ENCODE data around the gene TAC3.
"Not testable (repeated sequence)": the region's sequence is repeated elsewhere in the genome, so short reads cannot be mapped to it uniquely, and the experiment has no call there.

TAC3 gene

DNA sequence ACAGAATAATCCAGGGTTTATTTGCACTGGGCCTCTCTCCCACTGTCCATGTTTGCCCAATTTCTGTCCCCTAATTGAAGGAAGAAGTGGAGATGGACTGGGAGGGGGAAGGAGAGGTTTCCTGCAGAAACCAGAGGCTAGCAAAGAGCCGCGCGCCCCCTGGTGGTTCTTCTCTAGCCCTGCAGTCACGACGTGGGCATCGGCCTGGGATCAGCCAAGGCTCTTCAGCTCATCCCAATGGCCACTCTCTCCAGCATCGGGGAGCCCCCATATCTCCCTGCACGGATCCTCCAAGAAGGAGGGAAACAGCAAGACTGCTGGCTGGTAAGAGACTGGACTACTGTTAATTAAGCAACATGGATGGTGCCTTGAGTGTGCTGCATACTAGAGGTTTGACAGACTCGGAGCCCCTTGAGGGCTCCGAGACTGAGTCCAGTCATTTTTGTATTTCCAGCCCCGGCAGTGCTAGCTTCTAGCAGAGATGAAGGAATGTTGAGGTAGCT is 28.7 kb downstream of the TAC3 start:
- in situ Hi-C loops (cut with HindIII; ENCODE audit: low sequenced_read_pairs): loop anchor here (10.0 kb wide), 2 partner anchors 143 to 233 kb away; partner anchors contain the start of gene PRIM1

DNA sequence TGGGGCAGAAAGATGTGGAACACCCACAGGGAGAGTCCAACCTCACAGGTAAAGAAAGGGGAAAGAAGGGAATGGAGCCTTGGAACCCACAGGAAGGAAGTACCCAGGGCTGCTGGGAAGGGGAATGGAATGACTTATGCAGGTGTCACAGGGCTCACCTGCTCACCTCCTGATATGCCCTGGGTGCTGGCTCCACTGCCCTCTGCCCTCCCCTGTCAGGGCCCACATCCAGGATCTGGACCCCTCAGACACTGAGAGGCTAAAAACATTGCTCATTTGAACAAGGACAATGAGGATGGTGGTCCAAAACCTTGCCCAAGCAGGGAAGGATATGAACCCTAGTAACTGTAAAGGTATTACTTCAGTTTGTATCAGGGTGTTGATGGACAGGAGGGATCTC is 29.3 kb downstream of the TAC3 start:
- in situ Hi-C loops (cut with HindIII; ENCODE audit: low sequenced_read_pairs): loop anchor here (10.0 kb wide), 2 partner anchors 142 to 232 kb away; partner anchors contain the start of gene PRIM1

DNA sequence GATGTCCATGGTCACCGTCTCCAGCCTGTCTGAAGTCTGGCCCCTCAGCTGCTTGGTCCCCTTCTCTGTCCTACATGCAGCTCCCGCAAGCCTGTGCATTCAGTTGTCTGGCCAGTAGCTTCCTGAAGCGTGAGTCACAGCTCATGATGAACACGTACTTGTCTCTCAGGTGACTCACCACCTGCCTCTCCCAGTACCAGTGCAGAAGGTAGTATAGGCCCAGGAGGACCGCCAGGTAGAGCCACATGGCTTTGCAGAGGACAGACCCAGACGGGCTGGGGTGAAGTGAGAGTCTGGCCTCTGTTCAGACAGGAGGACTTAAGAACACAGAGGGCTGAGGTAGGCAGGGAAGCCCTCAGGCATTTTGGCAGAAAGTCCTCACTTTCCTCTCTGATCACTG is 30.6 kb downstream of the TAC3 start:
- in situ Hi-C loops (cut with HindIII; ENCODE audit: low sequenced_read_pairs): loop anchor here (10.0 kb wide), 2 partner anchors 141 to 231 kb away; partner anchors contain the start of gene PRIM1

DNA sequence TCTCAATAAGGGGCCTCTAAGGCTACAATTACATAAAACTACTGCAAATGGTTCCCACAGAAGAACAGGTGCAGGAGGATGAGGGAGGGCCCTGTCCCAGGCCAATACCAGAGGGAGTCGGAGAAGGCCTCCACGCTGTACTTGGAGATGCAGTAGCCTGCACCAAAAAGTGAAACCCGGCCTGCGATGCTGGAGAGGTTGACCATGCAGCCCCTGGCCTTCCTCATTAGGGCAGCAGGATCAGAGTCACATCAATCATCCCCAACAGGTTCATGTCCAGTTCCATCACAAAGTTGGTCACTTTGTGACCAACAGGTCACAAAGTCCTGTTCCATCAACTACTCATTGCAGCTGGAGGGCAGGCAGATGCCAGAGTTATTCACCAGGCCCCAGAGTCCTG is 32.9 kb downstream of the TAC3 start:
- in situ Hi-C loops (cut with HindIII; ENCODE audit: low sequenced_read_pairs): loop anchor here (10.0 kb wide), 2 partner anchors 139 to 229 kb away; partner anchors contain the start of gene PRIM1

DNA sequence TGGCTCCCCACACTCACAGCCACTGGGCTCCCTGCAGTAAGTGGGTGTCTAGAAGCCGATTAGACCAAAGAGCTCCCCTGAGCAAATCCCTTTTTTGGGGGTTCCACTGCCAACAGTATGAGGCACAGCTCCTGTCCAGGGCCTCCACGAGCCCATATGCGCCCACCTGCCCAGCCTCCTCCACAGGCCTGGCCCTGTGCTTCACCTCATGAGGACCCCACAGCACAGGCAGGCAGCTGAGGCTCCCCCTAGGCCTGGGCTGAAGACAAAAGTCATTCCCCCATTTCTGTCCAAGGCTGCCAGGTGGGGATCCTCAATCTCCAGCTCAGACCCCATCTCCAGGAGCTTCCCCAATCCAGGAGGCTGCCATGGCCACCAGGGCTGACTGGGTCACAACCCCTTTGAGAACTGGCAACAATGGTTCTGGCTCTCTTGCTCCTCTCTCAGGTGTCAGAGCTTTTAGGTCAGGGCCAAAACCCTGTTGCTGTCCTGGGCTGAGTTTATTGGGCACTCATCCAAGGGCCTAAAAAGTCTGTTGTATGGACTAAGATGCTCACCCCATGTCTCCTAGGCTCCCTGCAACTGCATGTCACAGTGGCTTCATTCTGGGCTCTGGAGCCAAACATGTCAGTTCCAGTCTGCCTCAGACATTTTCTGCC is 33.6 kb downstream of the TAC3 start:
- in situ Hi-C loops (cut with HindIII; ENCODE audit: low sequenced_read_pairs): loop anchor here (10.0 kb wide), 2 partner anchors 138 to 228 kb away; partner anchors contain the start of gene PRIM1

DNA sequence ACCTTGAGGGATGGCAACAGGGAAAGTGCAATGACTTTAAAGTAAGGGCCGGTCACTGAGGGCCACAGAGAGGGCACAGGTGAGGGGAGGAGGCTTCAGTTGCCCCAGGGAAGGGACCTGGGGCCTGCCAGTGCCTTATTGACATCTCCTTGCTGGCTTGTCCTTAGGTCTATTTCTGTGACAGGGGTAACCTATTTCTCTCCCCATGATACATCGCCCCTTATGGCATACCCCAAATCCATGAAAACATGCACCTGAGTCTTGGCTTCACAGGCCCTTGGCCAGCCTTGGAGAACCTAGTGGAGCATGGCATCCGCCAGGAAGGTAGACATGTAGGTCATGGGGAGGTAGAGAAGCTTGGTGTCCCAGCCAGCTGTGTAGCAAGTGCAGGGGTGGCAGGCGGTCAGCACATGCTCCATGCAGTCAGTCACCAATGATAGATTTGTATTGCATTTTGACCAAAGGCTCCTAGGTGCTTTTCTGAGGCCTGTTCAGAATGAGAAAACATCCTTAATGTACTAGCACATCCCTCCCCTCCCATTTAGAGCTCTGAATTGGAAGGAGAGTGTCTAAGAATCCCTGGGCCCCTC is 35.3 kb downstream of the TAC3 start:
- in situ Hi-C loops (cut with HindIII; ENCODE audit: low sequenced_read_pairs): loop anchor here (10.0 kb wide), 2 partner anchors 136 to 226 kb away; partner anchors contain the start of gene PRIM1

DNA sequence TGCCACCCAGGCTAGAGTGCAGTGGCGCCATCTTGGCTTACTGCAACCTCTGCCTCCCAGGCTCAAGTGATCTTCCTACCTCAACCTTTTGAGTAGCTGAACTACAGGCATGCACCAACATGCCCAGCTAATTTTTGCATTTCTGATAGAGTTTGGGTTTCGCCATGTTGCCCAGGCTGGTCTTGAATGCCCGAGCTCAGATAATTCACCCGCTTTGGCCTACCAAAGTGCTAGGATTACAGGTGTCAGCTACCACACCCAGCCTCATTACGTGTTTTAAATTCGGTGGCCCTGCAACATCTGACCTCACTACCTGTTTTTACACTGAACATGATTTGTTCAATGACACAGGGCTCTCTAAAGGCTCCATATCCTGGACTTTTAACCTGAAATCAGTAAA is 36.1 kb downstream of the TAC3 start:
- in situ Hi-C loops (cut with HindIII; ENCODE audit: low sequenced_read_pairs): loop anchor here (10.0 kb wide), 2 partner anchors 135 to 225 kb away; partner anchors contain the start of gene PRIM1

DNA sequence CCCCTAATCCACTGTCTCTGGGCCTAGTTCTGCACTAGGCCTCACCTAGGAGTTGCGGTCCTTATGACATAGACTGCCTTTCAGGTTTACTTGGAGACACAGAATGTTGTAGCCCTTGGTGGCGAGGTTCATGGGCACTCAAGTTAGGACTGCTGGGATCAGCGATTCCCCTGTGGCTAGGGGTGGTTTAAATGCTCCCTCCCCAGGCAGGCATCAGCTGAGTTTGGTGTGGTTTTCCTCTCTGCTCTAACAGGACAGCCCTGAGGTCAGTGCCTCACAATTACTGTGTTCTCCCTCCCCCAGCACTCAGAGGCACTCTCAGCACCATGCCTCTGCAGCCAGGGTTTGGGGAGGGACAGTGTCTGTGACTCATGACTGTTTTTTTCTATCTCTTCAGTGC is 36.7 kb downstream of the TAC3 start:
- in situ Hi-C loops (cut with HindIII; ENCODE audit: low sequenced_read_pairs): loop anchor here (10.0 kb wide), 2 partner anchors 135 to 225 kb away; partner anchors contain the start of gene PRIM1

DNA sequence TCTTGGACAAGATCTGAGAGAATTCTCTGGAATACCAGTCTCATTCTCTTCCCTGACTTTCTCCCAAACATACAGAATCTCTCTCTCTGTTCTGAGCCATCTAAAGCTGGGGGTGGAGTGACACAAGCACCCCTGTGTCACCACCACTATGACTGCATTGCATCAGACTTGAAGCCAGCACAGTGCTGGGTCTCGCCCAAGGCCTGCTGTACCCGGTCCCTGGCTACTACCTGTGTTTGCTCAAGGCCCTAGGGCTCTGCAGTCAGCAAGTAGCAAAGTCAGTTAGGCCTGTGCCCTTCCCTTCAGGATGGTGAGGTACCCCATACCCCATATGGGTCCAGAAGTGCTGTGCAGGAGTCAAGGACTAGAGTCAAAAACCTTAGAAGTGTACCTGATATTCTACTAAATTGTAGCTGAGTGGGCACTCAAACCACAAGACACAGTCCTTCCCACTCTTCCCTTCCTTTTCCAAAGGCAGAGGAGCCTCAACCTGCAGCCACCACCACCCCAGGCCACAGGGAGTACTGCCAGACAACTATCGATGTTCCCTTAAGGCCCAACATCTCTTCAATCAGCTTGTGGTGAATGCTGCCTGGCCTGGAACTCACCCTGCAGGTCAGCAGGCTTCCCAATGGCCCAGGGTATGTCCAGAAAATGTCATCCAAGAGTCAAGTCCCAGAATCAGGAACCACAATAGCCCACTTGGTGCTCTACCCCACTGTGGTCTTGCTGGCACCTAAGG is 37.8 kb downstream of the TAC3 start:
- in situ Hi-C loops (cut with HindIII; ENCODE audit: low sequenced_read_pairs): no loop called here

DNA sequence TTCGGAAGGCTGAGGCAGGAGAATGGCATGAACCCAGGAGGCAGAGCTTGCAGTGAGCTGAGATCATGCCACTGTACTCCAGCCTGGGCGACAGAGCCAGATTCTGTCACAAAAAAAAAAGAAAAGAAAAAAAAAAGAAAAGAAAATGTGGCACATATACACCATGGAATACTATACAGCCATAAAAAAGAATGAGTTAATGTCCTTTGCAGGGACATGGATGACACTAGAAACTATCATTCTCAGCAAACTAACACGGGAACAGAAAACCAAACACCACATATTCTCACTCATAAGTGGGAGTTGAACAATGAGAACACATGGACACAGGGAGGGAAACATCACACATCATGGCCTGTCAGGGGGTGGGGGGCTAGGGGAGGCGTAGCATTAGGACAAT is 39.0 kb downstream of the TAC3 start:
- in situ Hi-C loops (cut with HindIII; ENCODE audit: low sequenced_read_pairs): not testable (repeated sequence)

DNA sequence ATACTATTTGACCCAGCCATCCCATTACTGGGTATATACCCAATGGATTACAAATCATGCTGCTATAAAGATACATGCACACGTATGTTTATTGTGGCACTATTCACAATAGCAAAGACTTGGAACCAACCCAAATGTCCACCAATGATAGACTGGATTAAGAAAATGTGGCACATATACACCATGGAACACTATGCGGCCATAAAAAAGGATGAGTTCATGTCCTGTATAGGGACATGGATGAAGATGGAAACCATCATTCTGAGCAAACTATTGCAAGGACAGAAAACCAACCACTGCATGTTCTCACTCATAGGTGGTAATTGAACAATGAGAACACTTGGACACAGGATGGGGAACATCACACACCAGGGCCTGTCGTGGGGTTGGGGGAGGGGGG is 42.1 kb downstream of the TAC3 start:
- in situ Hi-C loops (cut with HindIII; ENCODE audit: low sequenced_read_pairs): not testable (repeated sequence)

DNA sequence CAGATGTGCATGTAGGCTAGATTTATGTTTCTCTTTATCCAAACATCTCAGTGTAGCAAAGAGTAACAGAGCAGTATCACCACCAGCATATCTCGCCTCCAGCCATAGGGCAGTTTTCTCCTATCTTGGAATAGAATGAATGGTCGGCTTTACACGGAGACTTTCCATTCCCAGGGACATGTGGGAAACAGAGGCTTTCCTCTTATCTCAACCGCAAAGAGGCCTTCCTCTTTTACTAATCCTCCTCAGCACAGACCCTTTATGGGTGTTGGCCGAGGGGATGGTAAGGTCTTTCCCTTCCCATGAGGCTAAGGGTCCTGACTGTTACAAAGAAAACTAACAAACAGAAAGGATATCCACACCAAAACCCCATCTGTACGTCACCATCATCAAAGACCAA is 47.4 kb downstream of the TAC3 start:
- in situ Hi-C loops (cut with HindIII; ENCODE audit: low sequenced_read_pairs): not testable (repeated sequence)

DNA sequence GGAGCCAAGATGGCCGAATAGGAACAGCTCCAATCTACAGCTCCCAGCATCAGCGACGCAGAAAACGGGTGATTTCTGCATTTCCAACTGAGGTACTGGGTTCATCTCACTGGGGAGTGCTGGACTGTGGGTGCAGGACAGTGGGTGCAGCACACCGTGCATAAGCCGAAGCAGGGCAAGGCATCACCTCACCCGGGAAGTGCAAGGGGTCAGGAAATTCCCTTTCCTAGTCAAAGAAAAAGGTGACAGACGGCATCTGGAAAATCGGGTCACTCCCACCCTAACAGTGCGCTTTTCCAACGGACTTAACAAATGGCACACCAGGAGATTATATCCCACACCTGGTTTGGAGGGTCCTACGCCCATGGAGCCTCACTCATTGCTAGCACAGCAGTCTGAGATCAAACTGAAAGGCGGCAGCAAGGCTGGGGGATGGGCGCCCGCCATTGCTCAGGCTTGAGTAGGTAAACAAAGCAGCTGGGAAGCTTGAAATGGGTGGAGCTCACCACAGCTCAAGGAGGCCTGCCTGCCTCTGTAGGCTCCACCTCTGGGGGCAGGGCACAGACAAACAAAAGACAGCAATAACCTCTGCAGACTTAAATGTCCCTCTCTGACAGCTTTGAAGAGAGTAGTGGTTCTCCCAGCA is 50.2 kb downstream of the TAC3 start:
- in situ Hi-C loops (cut with HindIII; ENCODE audit: low sequenced_read_pairs): not testable (repeated sequence)

DNA sequence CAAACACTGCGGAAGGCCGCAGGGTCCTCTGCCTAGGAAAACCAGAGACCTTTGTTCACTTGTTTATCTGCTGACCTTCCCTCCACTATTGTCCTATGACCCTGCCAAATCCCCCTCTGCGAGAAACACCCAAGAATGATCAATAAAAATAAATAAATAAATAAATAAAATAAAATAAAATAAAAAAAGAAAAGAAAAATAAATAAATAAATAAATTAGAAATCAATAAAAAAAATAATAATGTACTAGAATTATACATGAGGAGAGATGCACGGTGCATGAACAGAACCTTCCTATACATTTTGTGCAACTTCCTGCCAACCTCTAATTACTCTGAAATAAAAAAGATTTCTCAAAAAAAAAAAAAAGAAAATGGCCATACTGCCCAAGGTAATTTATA is 51.2 kb downstream of the TAC3 start:
- in situ Hi-C loops (cut with HindIII; ENCODE audit: low sequenced_read_pairs): not testable (repeated sequence)

DNA sequence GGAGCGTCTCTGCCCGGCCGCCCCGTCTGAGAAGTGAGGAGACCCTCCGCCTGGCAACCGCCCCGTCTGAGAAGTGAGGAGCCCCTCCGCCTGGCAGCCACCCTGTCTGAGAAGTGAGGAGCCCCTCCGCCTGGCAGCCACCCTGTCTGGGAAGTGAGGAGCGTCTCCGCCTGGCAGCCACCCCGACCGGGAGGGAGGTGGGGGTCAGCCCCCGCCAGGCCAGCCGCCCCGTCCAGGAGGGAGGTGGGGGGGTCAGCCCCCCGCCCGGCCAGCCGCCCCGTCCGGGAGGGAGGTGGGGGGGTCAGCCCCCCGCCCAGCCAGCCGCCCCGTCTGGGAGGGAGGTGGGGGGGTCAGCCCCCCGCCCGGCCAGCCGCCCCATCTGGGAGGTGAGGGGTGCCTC is 52.8 kb downstream of the TAC3 start:
- in situ Hi-C loops (cut with HindIII; ENCODE audit: low sequenced_read_pairs): not testable (repeated sequence)

DNA sequence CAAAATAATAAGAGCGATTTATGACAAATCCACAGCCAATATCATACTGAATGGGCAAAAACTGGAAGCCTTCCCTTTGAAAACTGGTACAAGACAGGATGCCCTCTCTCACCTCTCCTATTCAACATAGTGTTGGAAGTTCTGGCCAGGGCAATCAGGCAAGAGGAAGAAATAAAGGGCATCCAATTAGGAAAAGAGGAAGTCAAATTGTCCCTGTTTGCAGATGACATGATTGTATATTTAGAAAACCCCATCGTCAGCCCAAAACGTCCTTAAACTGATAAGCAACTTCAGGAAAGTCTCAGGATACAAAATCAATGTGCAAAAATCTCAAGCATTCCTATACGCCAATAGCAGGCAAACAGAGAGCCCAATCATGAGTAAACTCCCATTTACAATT is 54.1 kb downstream of the TAC3 start:
- in situ Hi-C loops (cut with HindIII; ENCODE audit: low sequenced_read_pairs): not testable (repeated sequence)

All from DLD1 (cell line).